ENCODE data around the gene UCK2. TPM values are rescaled to one million over a fixed set of nuclear protein-coding genes. Genes with fewer than 3 reads are reported as not detected.
A peak's percentile ranks its signal among the peaks of the same experiment; 100 is the strongest.

The UCK2 gene
- total and polyA plus RNA-seq, 2 donors (not counting 1 experiment from before 2014, with no cell fraction given), result 8.9 to 11.5 TPM

- intact Hi-C loops (cut with micrococcal nuclease), result no loop called here
- Mint-ChIP-seq H3K4me3 (no peak overlapping the region), H3K27ac (no peak overlapping the region), H3K4me1 (peaks cover 24% of the 10 kb centered on the region), H3K9me3 (ENCODE audit: insufficient read depth) (no peaks in the 10 kb centered on the region), H3K27me3 (no peaks in the 10 kb centered on the region)
- POLR2A ChIA-PET, result no interaction called here
- Histone ChIP-seq H3K9me3 (ENCODE audit: control extremely low read depth in 1 of 3, control insufficient read depth in 2 of 3, insufficient read depth in 1 of 3, low read length in 2 of 3) (no peaks in the 10 kb centered on the region), H2AFZ (ENCODE audit: insufficient read depth, low read depth, low read length, poor library complexity, severe bottlenecking) (no peak overlapping the region), H3K4me2 (replicated peaks; ENCODE audit: low read depth, low read length, poor library complexity, severe bottlenecking) (no peak overlapping the region), H3K4me3 (ENCODE audit: control extremely low read depth in 1 of 5, extremely low read depth in 1 of 5, insufficient read depth in 1 of 5, low read depth in 2 of 5, low read length in 4 of 5) (no peak overlapping the region), H3K79me2 (ENCODE audit: control insufficient read depth, insufficient read depth, low read length) (peaks cover 61% of the 10 kb centered on the region), H3K27ac (ENCODE audit: low read length in 2 of 2) (no peak overlapping the region), H3K27me3 (replicated peaks in 1 of 4; ENCODE audit: control extremely low read depth in 1 of 4, control insufficient read depth in 3 of 4, insufficient read depth in 4 of 4, low read length in 3 of 4) (no peaks in the 10 kb centered on the region), H3K4me1 (ENCODE audit: control insufficient read depth in 2 of 2, insufficient read depth in 2 of 2, low read length in 2 of 2) (peaks cover 6 to 11% of the 10 kb centered on the region in 2 donors), H4K20me1 (ENCODE audit: control insufficient read depth, insufficient read depth, low read length, poor library complexity, severe bottlenecking) (peaks cover 7% of the 10 kb centered on the region), H3K9ac (ENCODE audit: low read length) (no peak overlapping the region), H3K36me3 (replicated peaks in 1 of 2; ENCODE audit: control extremely low read depth in 1 of 2, control insufficient read depth in 1 of 2, extremely low read depth in 1 of 2, insufficient read depth in 2 of 2, low read length in 1 of 2) (no peaks in the 10 kb centered on the region)
- no peak for DNase-seq
- TF ChIP-seq, protein P1, sequence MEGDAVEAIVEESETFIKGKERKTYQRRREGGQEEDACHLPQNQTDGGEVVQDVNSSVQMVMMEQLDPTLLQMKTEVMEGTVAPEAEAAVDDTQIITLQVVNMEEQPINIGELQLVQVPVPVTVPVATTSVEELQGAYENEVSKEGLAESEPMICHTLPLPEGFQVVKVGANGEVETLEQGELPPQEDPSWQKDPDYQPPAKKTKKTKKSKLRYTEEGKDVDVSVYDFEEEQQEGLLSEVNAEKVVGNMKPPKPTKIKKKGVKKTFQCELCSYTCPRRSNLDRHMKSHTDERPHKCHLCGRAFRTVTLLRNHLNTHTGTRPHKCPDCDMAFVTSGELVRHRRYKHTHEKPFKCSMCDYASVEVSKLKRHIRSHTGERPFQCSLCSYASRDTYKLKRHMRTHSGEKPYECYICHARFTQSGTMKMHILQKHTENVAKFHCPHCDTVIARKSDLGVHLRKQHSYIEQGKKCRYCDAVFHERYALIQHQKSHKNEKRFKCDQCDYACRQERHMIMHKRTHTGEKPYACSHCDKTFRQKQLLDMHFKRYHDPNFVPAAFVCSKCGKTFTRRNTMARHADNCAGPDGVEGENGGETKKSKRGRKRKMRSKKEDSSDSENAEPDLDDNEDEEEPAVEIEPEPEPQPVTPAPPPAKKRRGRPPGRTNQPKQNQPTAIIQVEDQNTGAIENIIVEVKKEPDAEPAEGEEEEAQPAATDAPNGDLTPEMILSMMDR (IDR thresholded peaks at IDR 0.05), result no peak
- TF ChIP-seq EZH2 (IDR thresholded peaks at IDR 0.05; ENCODE audit: borderline replicate concordance, insufficient read depth, low read depth, low read length, poor library complexity, severe bottlenecking), result no peak
- ATAC-seq (ENCODE audit: low read depth), result no peak
- WGBS (ENCODE audit: insufficient coverage), result 84% methylated on average over 3 of the region's 3 CpGs
- CTCF ChIA-PET, result no interaction called here
Measured at GRCh38 chr1:165841582-165842017, 14.2 kb downstream of the UCK2 start.

DNA sequence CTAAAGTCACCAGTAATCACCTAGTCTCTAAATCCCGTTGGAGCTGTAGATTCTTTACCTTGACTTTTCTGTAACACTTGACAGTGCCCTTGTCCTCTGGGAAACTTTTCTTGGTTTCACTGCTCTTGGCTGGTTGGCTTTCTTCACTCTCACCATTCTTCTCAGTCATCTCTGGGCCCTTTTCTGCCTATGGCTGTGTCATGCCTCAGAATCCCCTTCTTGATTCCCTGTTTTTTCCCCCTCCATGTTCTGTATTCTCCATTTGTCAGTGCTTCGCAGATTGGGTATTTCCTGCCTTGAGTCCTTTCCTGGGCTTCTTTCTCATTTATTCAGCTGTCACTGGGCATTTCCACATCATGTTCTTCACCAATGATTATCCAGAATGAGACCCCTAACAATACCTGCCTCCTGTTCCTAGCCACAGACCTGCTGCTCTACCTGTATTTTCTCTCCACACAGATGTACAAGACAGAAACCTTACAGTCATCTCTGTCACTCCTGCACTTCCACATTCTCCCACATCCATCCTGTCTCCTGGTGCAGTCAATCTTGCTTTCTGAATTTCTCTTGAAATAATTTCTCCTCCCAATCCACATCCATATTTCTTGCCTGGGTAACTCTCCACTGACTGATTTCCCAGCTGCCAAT lies 14.7 kb downstream of the UCK2 start:
- peak overlapping the region; percentile 2 for H3K9ac ChIP-seq (ENCODE audit: low read length)
- H3K4me1 ChIP-seq (ENCODE audit: control insufficient read depth in 2 of 2, insufficient read depth in 2 of 2, low read length in 2 of 2), result peaks cover 6 to 11% of the 10 kb centered on the region in 2 donors
- peaks cover 63% of the 10 kb centered on the region for H3K79me2 ChIP-seq (ENCODE audit: control insufficient read depth, insufficient read depth, low read length)
- no peak overlapping the region for H3K4me3 ChIP-seq (ENCODE audit: control extremely low read depth in 1 of 5, extremely low read depth in 1 of 5, insufficient read depth in 1 of 5, low read depth in 2 of 5, low read length in 4 of 5)
- ChIA-PET CTCF (no interaction called here), POLR2A (no interaction called here)
- intact Hi-C loops (cut with micrococcal nuclease), result no loop called here
- Mint-ChIP-seq H3K27me3 (no peaks in the 10 kb centered on the region), H3K27ac (no peak overlapping the region), H3K9me3 (ENCODE audit: insufficient read depth) (no peaks in the 10 kb centered on the region), H3K4me3 (no peak overlapping the region), H3K4me1 (peaks cover 24% of the 10 kb centered on the region)
- no peak overlapping the region for H3K27ac ChIP-seq (ENCODE audit: low read length in 2 of 2)
- peaks cover 7% of the 10 kb centered on the region for H4K20me1 ChIP-seq (ENCODE audit: control insufficient read depth, insufficient read depth, low read length, poor library complexity, severe bottlenecking)
- no peaks in the 10 kb centered on the region for H3K9me3 ChIP-seq (ENCODE audit: control extremely low read depth in 1 of 3, control insufficient read depth in 2 of 3, insufficient read depth in 1 of 3, low read length in 2 of 3)
- H3K27me3 ChIP-seq (replicated peaks in 1 of 4; ENCODE audit: control extremely low read depth in 1 of 4, control insufficient read depth in 3 of 4, insufficient read depth in 4 of 4, low read length in 3 of 4), result no peaks in the 10 kb centered on the region
- H2AFZ ChIP-seq (ENCODE audit: insufficient read depth, low read depth, low read length, poor library complexity, severe bottlenecking), result no peak overlapping the region
- no peak for TF ChIP-seq EZH2 (IDR thresholded peaks at IDR 0.05; ENCODE audit: borderline replicate concordance, insufficient read depth, low read depth, low read length, poor library complexity, severe bottlenecking)
- TF ChIP-seq, protein P1 (IDR thresholded peaks at IDR 0.05), result no peak
- H3K4me2 ChIP-seq (replicated peaks; ENCODE audit: low read depth, low read length, poor library complexity, severe bottlenecking), result no peak overlapping the region
- ATAC-seq (ENCODE audit: low read depth), result no peak
- DNase-seq, result no peak
- WGBS (ENCODE audit: insufficient coverage), result 77% methylated on average over 2 of the region's 2 CpGs
- H3K36me3 ChIP-seq (replicated peaks in 1 of 2; ENCODE audit: control extremely low read depth in 1 of 2, control insufficient read depth in 1 of 2, extremely low read depth in 1 of 2, insufficient read depth in 2 of 2, low read length in 1 of 2), result no peaks in the 10 kb centered on the region

Data from B cell (primary cell).